Fibroblast of pulmonary artery (primary cell): ENCODE measurements around the gene LAMP1.

ENCODE experiments used
- DNase-seq: peaks from one replicate; pipeline ENCODE4 v3.0.0-alpha.2; 2010; ENCODE audit warnings: low read depth
- H3K4me3 ChIP-seq: replicated peaks from 2 replicates; pipeline ENCODE4 v1.5.1; 2011; ENCODE audit warnings: low read depth, mild to moderate bottlenecking, control low read depth, low read length, moderate library complexity
- CTCF ChIP-seq: IDR thresholded peaks from 2 replicates; pipeline ENCODE4 v1.5.1; 2011; ENCODE audit warnings: mild to moderate bottlenecking, control low read depth, low read length, inconsistent platforms; ENCODE audit errors: missing control alignments

LAMP1 gene

DNA sequence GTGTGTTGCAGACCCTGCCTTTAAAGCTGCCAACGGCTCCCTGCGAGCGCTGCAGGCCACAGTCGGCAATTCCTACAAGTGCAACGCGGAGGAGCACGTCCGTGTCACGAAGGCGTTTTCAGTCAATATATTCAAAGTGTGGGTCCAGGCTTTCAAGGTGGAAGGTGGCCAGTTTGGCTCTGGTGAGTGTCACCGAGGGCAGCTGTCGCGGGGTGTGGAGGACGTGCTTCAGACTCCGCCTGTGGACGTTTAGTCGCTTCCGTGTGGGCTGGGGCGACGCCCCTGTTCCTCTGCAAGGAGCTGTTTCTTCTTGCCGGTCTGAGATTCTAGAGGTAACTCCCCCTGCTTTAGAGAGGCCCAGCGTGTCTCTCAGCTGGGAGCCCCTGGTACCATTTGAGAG is 24.5 kb downstream of the LAMP1 start:
- no peak for DNase-seq
- no peak overlapping the region for H3K4me3 ChIP-seq
- TF ChIP-seq CTCF = no peak

- no peak overlapping the region for H3K4me3 ChIP-seq
- TF ChIP-seq CTCF = no peak
- no peak for DNase-seq
Measured at GRCh38 chr13:113322043-113322461, 25.0 kb downstream of the LAMP1 start.

- DNase-seq = no peak
- no peak overlapping the region for H3K4me3 ChIP-seq
- TF ChIP-seq CTCF = no peak
Measured at GRCh38 chr13:113322890-113323651, 26.0 kb downstream of the LAMP1 start.

GRCh38 chr13:113323869-113324268 is 26.8 kb downstream of the LAMP1 start:
- no peak for TF ChIP-seq CTCF
- DNase-seq = no peak
- no peak overlapping the region for H3K4me3 ChIP-seq

DNA sequence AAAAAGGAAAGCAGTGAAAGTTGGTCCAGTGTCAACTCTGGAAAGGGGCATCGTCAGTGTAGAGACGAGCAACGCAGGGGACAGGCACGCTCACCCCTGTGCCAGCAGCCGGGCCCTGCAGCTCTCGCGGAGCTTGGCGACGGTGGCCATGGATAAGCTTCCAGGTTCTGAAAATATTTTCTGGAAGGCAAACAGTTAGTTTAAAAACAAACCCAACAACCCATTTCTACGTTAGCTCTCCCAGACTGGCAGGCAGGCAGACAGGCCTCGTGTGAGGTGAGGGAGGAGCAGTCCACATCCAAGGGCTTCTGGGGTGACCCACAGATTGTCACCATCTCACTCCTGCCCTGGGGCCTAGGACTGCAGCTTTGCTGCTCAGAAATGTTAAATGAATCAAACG is 27.4 kb downstream of the LAMP1 start:
- no peak overlapping the region for H3K4me3 ChIP-seq
- DNase-seq = no peak
- TF ChIP-seq CTCF = no peak

DNA sequence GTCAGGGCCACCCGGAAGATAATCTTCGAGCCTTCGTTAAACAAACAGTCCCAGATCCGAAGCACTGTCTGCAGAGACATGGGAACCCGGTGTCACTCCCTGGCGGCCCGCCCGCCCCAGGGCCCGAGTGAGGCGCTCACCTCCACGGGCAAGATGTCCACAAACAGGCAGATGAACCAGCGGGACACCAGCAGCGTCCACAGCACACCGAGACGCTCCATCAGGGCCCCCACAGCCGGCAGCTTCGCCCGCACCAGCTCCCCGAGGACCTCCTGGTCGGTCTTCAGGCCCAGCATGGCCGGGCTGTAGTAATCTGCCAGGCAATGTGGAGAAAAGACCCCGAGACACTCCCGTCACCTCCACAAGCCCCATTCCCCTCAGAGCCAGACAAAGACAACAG is 28.7 kb downstream of the LAMP1 start:
- no peak for DNase-seq
- no peak overlapping the region for H3K4me3 ChIP-seq
- no peak for TF ChIP-seq CTCF

GRCh38 chr13:113327391-113327765 is 30.3 kb downstream of the LAMP1 start:
- DNase-seq = no peak
- TF ChIP-seq CTCF = no peak
- H3K4me3 ChIP-seq = no peak overlapping the region
